Upper lobe of left lung (tissue), 6 donors: ENCODE measurements around the gene MYLIP. TPM values are rescaled to one million over a fixed set of nuclear protein-coding genes. Genes with fewer than 3 reads are reported as not detected.
A peak's percentile ranks its signal among the peaks of the same experiment; 100 is the strongest.

Experiments
- ATAC-seq, 2 donors: fragments of 200-7000 bp; cut with Tn5 transposase; one replicate each; pipeline ENCODE4 v1.9.1; 2022; ENCODE audit warnings: mild to moderate bottlenecking in 2 of 2, moderate library complexity in 2 of 2; ENCODE audit not compliant: low FRiP score in 2 of 2
- DNase-seq, 2 donors: peaks; one replicate each; pipeline ENCODE4 v3.0.0-alpha.2; 2019 to 2020
- H3K27ac ChIP-seq, 4 donors: fragments of 200-600 bp; sonication (generic); one replicate each; pipeline ENCODE4 v1.5.1; 2016 to 2019
- H3K27me3 ChIP-seq, 4 donors: fragments of 200-600 bp; sonication (generic); one replicate each; pipeline ENCODE4 v1.5.1; 2017 to 2019
- H3K36me3 ChIP-seq, 4 donors: fragments of 200-600 bp; sonication (generic); one replicate each; pipeline ENCODE4 v1.5.1; 2016 to 2019
- H3K4me1 ChIP-seq, 4 donors: fragments of 200-600 bp; sonication (generic); one replicate each; pipeline ENCODE4 v1.5.1; 2018 to 2019
- H3K4me3 ChIP-seq, 4 donors: fragments of 200-600 bp; sonication (generic); one replicate each; pipeline ENCODE4 v1.5.1; 2017 to 2019; ENCODE audit warnings: mild to moderate bottlenecking in 2 of 4, moderate library complexity in 1 of 4
- H3K9me3 ChIP-seq, 4 donors: fragments of 200-600 bp; sonication (generic); one replicate each; pipeline ENCODE4 v1.5.1; 2018 to 2019
- CTCF ChIP-seq, 6 experiments: fragments of 450-650 bp in 4 of 6; fragments of 200-600 bp in 2 of 6; sonication (generic) in 2 of 6; IDR thresholded peaks; one replicate each; pipeline ENCODE4 v1.5.1; 2016 to 2019; ENCODE audit warnings: antibody characterized with exemption in 6 of 6
- EP300 ChIP-seq, 4 donors: sonication (generic); formaldehyde crosslinking; IDR thresholded peaks; one replicate each; pipeline ENCODE4 v1.5.1; 2017; ENCODE audit warnings: antibody characterized with exemption in 4 of 4, control low read depth in 2 of 4
- POLR2A ChIP-seq, 4 donors: fragments of 450-650 bp; IDR thresholded peaks; one replicate each; pipeline ENCODE4 v1.5.1; 2016 to 2017; ENCODE audit warnings: antibody characterized with exemption in 4 of 4, mild to moderate bottlenecking in 2 of 4
- POLR2AphosphoS5 ChIP-seq, 2 donors: sonication (generic); formaldehyde crosslinking; IDR thresholded peaks; one replicate each; pipeline ENCODE4 v1.5.1; 2017; ENCODE audit warnings: antibody characterized with exemption in 2 of 2
- WGBS, 2 donors: methylation state at CpG; one replicate each; pipeline ENCODE4 v1.1.5; 2017 to 2018; 5-methylcytosine and 5-hydroxymethylcytosine counted together
- total RNA-seq, 6 donors: library from RNA; depleted of rRNA in 4 of 6; stranded (reverse); fragments of >200 nt in 4 of 6; gene quantifications; one replicate each; pipeline versions ENCODE4 v1.1.0 to v1.2.1, GENCODE V29; 2016 to 2021
- donor health status: DM: no; HTN: no; CAD: no; lungs with moderate emphysema.
- donor health status: DM: no; HTN: yes; CAD: no; lungs with severe emphysema.

MYLIP gene
- total RNA-seq, 6 donors from 2014 or later = 29.9 to 95.3 (median 43.9) TPM

- no peaks in the 10 kb centered on the region for H3K36me3 ChIP-seq
- TF ChIP-seq POLR2A (IDR thresholded peaks at IDR 0.05) = no peak
- no peak for TF ChIP-seq EP300 (IDR thresholded peaks at IDR 0.05)
- TF ChIP-seq CTCF (IDR thresholded peaks at IDR 0.05) = no peak
- TF ChIP-seq POLR2AphosphoS5 (IDR thresholded peaks at IDR 0.05) = no peak
- no peak for ATAC-seq
- 100% methylated on average over 1 of the region's 1 CpG for WGBS, 2 donors
- no peaks in the 10 kb centered on the region for H3K9me3 ChIP-seq
- H3K4me3 ChIP-seq = no peak overlapping the region
- no peaks in the 10 kb centered on the region for H3K27me3 ChIP-seq
- peaks cover 0 to 8% (median 2%) of the 10 kb centered on the region in 4 donors for H3K4me1 ChIP-seq
- no peak for DNase-seq
- H3K27ac ChIP-seq = no peak overlapping the region
Measured at GRCh38 chr6:16090452-16090851, 38.4 kb upstream of the MYLIP start.

GRCh38 chr6:16090920-16091319 lies 38.0 kb upstream of the MYLIP start:
- Histone ChIP-seq H3K4me3 (no peak overlapping the region), H3K4me1 (peaks cover 0 to 8% (median 2%) of the 10 kb centered on the region in 4 donors), H3K9me3 (no peaks in the 10 kb centered on the region), H3K27ac (no peak overlapping the region), H3K27me3 (no peaks in the 10 kb centered on the region), H3K36me3 (no peaks in the 10 kb centered on the region)
- no peak for DNase-seq
- WGBS, 2 donors = 83 to 90% methylated on average over 1 of the region's 1 CpG
- no peak for TF ChIP-seq CTCF (IDR thresholded peaks at IDR 0.05)
- TF ChIP-seq POLR2A (IDR thresholded peaks at IDR 0.05) = no peak
- TF ChIP-seq EP300 (IDR thresholded peaks at IDR 0.05) = no peak
- TF ChIP-seq POLR2AphosphoS5 (IDR thresholded peaks at IDR 0.05) = no peak
- ATAC-seq = no peak

- Histone ChIP-seq H3K36me3 (no peaks in the 10 kb centered on the region), H3K4me3 (no peak overlapping the region), H3K4me1 (peaks cover 0 to 8% (median 2%) of the 10 kb centered on the region in 4 donors), H3K9me3 (no peaks in the 10 kb centered on the region), H3K27ac (no peak overlapping the region), H3K27me3 (no peaks in the 10 kb centered on the region)
- ATAC-seq = peak in 1 of 2 donors; percentile 40
- no peak for DNase-seq
- TF ChIP-seq CTCF (IDR thresholded peaks at IDR 0.05) (no peak), POLR2AphosphoS5 (IDR thresholded peaks at IDR 0.05) (no peak), POLR2A (IDR thresholded peaks at IDR 0.05) (no peak), EP300 (IDR thresholded peaks at IDR 0.05) (no peak)
- 51 to 63% methylated on average over 4 of the region's 4 CpGs for WGBS, 2 donors
Measured at GRCh38 chr6:16092140-16092539, 36.7 kb upstream of the MYLIP start.

GRCh38 chr6:16092990-16093389 lies 35.9 kb upstream of the MYLIP start:
- no peak for ATAC-seq
- 70 to 72% methylated on average over 5 of the region's 5 CpGs for WGBS, 2 donors
- no peaks in the 10 kb centered on the region for H3K27me3 ChIP-seq
- no peaks in the 10 kb centered on the region for H3K9me3 ChIP-seq
- TF ChIP-seq CTCF (IDR thresholded peaks at IDR 0.05) (no peak), POLR2AphosphoS5 (IDR thresholded peaks at IDR 0.05) (no peak), EP300 (IDR thresholded peaks at IDR 0.05) (no peak), POLR2A (IDR thresholded peaks at IDR 0.05) (no peak)
- peaks cover 0 to 8% (median 2%) of the 10 kb centered on the region in 4 donors for H3K4me1 ChIP-seq
- H3K4me3 ChIP-seq = no peak overlapping the region
- H3K36me3 ChIP-seq = no peaks in the 10 kb centered on the region
- no peak for DNase-seq
- no peak overlapping the region for H3K27ac ChIP-seq

GRCh38 chr6:16095180-16095579 lies 33.7 kb upstream of the MYLIP start:
- no peak for TF ChIP-seq POLR2AphosphoS5 (IDR thresholded peaks at IDR 0.05)
- no peak for TF ChIP-seq POLR2A (IDR thresholded peaks at IDR 0.05)
- Histone ChIP-seq H3K36me3 (no peaks in the 10 kb centered on the region), H3K4me1 (peaks cover 0 to 8% (median 0%) of the 10 kb centered on the region in 4 donors), H3K4me3 (no peak overlapping the region), H3K9me3 (no peaks in the 10 kb centered on the region), H3K27me3 (no peaks in the 10 kb centered on the region), H3K27ac (no peak overlapping the region)
- no peak for ATAC-seq
- DNase-seq = no peak
- 72 to 74% methylated on average over 6 of the region's 6 CpGs for WGBS, 2 donors
